HG03460 (cell line): ENCODE data around the gene EPS8L2.
A peak's percentile ranks its signal among the peaks of the same experiment; 100 is the strongest.
"Not testable (repeated sequence)": the region's sequence is repeated elsewhere in the genome, so short reads cannot be mapped to it uniquely, and the experiment has no call there.

Source experiments
- ATAC-seq: cut with Tn5 transposase; IDR thresholded peaks from one replicate; pipeline ENCODE4 v1.9.1; 2021; ENCODE audit not compliant: unreplicated experiment

Gene EPS8L2

GRCh38 chr11:724778-725386 lies 18.9 kb downstream of the EPS8L2 start:
- no peak for ATAC-seq

DNA sequence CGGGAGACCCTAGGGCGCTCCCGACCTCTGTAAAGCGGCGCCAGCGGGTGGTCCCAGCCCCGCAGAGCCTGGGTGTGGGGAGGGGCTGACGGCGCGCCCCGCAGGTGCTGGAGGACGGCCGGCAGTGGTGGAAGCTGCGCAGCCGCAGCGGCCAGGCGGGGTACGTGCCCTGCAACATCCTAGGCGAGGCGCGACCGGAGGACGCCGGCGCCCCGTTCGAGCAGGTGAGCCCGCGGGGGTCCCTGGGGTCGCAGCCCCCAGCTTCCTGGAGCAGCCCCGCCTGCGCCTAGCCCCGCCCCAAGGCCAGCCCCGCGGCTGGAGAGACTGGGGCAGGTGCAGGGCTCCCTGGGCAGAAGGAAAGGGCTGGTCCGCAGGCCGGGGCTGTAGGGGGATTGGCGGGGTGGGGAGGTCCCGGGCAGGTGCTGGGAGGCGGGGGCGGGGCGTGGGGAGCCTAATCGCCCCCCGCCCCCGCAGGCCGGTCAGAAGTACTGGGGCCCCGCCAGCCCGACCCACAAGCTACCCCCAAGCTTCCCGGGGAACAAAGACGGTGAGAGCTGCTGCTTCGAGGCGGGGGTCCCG lies 19.7 kb downstream of the EPS8L2 start:
- no peak for ATAC-seq

DNA sequence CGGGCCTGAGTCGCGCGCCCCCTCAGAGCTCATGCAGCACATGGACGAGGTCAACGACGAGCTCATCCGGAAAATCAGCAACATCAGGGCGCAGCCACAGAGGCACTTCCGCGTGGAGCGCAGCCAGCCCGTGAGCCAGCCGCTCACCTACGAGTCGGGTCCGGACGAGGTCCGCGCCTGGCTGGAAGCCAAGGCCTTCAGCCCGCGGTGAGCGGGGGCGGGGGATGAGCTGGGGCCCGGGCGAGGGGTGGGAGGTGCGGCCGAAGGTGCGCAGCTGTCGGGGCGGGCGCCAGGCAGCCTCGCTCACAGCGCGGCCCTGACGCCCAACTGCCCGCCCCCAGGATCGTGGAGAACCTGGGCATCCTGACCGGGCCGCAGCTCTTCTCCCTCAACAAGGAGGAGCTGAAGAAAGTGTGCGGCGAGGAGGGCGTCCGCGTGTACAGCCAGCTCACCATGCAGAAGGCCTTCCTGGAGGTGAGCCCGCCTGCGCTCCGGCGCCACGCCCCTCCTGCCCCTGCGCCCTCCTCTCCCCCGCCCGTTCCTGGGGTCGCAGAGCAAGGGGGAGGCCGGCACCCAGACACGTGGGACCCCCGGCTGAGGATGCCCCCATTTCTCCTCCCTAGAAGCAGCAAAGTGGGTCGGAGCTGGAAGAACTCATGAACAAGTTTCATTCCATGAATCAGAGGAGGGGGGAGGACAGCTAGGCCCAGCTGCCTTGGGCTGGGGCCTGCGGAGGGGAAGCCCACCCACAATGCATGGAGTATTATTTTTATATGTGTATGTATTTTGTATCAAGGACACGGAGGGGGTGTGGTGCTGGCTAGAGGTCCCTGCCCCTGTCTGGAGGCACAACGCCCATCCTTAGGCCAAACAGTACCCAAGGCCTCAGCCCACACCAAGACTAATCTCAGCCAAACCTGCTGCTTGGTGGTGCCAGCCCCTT lies 20.5 kb downstream of the EPS8L2 start:
- ATAC-seq = no peak

DNA sequence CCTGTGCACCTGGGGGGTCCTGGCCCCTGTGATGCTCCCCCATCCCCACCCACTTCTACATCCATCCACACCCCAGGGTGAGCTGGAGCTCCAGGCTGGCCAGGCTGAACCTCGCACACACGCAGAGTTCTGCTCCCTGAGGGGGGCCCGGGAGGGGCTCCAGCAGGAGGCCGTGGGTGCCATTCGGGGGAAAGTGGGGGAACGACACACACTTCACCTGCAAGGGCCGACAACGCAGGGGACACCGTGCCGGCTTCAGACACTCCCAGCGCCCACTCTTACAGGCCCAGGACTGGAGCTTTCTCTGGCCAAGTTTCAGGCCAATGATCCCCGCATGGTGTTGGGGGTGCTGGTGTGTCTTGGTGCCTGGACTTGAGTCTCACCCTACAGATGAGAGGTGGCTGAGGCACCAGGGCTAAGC lies 21.3 kb downstream of the EPS8L2 start:
- no peak for ATAC-seq

GRCh38 chr11:727859-728748 lies 22.1 kb downstream of the EPS8L2 start:
- no peak for ATAC-seq

DNA sequence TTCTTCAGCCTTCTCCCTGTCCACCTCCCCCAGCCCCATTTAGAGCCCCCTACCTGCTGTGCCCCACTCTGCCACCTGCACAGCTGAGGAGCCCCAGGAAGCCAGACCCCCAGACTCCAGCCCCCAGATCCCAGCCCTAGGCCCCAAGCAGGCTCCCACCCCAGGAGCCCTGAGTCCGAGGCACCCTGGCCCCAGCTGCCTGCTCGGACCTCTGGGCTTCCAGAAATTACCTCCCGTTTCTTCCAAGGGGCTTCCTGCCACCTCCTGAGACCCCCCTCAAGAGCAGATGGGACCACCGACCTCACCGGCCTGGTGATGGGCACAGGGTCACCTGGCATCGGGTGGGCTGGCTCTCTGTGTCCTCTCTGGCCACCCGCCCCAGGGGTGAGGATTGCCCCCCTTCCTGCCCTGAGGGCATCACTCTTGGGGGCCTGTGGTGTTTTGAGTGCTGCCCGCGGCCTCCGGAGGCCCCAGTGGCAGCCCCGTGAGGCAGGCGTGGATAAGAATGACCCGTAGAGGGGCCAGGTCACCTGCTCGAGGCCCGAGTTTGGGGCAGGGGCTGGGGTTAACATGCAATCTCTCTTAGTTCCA lies 23.0 kb downstream of the EPS8L2 start:
- ATAC-seq = no peak

GRCh38 chr11:729492-730074 lies 23.6 kb downstream of the EPS8L2 start:
- no peak for ATAC-seq

- no peak for ATAC-seq
These were observed 27.0 kb downstream of the EPS8L2 start for GRCh38 chr11:733072-733471.

- not testable (repeated sequence) for ATAC-seq
These were observed 28.5 kb downstream of the EPS8L2 start for GRCh38 chr11:734541-734940.

DNA sequence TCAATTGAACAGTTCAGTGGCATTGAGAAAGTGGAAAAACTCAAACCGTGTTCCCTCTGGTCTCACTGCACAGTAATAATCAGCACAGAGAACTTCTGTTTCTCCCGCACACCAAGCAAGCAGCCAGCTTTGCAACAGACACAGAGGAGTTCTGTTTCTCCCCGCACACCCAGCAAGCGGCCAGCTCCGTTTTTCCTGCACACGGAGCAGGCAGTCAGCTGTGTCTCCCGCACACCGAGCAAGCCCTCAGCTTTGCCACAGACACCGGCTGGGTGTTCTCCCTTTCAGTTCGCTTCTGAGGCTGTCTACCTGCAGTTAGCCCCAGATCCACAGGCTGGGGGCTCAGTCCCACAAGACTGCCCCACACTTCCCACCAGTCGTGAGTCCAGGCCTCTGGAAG lies 31.3 kb downstream of the EPS8L2 start:
- no peak for ATAC-seq

DNA sequence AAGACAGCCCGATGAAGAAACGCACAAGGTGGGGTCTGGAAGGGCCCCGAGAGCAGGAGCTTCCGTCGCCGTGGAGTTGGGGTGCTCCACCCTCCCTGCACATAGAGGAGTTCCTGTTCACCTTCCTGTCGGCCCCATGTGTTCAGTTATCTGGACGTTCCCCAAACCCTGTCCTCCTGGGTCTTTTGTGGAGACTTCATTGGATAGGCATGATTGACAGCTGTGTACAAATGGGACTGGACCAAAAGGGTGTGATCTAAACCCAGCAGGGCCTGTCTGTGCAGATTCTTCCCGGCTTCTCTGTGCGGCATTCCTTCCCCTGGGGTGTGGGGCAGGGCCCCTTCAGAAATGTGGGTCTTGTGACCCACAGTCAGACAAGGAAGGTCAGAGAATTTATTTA lies 31.9 kb downstream of the EPS8L2 start:
- not testable (repeated sequence) for ATAC-seq

GRCh38 chr11:742156-742546 lies 36.1 kb downstream of the EPS8L2 start:
- ATAC-seq = no peak

DNA sequence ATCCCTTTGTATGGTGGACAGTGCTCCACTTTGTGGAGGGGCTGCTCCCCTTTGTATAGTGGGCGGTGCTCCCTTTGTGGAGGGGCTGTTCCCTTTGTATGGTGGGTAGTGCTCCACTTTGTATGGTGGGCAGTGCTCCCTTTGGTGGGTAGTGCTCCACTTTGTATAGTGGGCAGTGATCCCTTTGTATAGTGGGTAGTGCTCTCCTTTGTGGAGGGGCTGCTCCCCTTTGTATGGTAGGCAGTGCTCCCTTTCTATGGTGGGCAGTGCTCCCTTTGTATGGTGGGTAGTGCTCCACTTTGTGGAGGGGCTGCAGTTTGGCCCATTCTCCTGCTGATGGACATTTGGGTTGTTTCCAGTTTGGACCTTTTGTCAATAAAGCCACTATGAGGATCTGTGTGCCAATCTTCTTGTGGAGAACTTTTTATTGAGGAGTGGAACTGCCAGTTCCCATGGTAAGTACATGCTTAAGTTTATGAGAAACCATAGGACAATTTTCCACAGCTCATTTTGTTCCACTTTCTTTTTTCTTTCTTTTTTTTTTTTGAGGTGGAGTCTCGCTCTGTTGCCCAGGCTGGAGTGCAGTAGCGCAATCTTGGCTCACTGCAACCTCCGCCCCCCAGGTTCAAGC lies 36.7 kb downstream of the EPS8L2 start:
- ATAC-seq = no peak

DNA sequence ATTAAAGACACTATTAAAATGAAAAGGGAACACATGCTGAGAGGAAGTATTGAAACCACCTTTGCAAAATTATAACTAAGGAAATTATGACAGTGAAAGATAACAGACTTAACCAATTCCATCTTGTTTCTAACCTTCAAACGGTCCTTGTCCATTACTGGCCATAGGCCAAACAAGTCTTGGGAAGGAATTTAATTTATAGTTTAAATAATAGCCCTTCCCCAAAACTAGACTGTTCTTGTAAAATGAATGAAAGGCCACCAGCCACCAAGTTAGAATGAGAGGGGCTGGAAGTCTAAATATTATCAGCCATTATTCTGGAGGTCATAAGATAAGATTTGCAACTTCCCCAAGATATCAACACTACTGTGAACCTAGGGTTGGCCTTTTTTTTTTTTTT lies 39.4 kb downstream of the EPS8L2 start:
- no peak for ATAC-seq

DNA sequence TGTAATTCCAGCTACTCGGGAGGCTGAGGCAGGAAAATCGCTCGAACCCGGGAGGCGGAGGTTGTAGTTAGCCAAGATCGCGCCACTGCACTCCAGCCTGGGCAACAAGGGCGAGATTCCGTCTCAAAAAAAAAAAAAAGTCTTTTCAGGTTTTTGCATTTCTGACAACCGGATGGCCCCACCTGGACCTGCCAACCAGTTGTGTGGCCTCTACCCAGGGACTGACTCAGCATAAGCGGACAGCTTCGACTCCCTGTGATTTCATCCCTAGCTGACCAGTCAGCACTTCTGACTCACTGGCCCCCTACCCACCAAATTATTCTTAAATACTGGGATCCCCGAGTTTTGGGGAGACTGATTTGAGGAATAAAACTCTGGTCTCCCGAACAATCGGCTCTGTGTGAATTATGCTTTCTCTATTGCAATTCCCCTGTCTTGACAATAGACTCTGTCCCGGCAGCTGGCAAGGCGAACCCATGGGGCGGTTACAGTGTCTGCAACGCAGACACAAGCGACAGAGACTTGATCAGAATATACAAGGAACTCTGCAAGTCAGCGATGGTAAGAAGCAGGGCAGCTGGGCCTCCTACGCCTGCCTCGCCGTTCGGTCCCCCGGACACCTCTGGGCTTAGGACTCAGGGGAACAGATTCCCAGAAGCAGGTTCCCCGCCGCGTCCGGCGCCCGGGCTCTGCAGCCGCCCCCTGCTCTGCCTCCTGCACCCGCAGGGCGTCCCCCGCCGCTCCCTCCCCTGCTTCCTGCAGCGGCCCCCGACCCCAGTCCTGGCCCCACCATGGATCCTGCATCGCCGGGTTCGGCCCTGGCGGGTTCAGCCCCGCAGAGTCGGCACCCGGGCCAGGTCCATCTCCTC lies 40.5 kb downstream of the EPS8L2 start:
- peak; percentile 29 for ATAC-seq

DNA sequence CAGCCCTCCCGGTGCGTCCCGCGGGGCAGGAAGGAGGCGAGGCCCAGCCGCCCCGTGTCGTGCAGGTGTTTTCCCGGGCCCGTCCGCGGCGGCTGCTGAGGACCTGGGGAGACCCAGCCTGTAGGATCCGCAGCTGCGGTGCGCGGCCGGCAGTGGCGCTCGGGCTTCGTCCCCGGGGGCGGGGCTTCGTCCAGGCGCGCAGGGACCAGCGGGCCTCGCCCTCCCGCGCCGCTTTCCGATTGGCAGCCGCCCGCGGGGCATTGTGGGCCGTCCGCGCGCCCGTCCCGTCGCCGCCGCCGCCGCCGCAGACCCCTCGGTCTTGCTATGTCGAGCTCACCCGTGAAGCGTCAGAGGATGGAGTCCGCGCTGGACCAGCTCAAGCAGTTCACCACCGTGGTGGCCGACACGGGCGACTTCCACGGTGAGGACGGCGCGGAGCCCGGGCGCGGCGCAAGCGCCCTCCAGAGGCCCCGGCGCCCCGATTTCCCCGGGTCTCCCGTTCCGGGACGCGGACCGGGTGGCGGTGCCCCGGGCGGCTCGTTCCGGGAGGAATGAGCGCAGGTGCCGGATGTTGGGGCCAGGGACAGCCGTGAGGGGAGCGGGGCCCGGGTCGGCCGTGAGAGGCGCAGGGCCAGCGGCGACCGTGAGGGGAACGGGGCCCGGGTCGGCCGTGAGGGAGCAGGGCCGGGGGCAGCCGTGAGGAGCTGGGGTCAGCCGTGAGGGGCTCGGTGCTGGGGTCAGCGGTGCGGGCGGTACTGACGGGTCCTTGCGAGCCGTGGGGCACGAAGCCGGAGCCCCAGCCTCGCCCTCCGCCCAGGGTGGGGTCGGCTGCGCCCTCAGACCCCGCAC lies 41.4 kb downstream of the EPS8L2 start, which contains the start of gene TALDO1:
Gene TALDO1, plus strand, starts transcription at position 307 of the 849 bp plus-strand sequence. Its CDS starts 18 bp downstream, at position 325.
- ATAC-seq = peak; percentile 84

GRCh38 chr11:748007-748359 lies 42.0 kb downstream of the EPS8L2 start:
- peak; percentile 10 for ATAC-seq

DNA sequence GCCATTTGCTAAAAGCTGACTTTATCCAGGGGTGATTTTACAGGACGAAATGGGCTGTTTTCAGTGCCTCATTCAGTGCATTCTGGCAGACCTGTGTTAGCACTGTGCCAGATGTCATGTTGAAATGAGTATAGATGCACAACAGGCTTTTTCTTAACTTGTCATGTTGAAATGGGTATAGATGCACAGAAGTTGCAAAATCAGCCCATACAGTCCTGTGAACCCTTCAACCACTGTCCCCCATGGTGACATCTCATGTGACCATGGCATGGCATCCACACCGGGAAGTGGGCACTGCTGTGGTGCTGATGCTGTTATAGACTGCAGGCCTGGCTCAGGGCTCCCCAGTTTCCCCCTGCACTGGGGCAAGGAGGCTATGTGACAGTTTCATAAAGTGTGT lies 43.7 kb downstream of the EPS8L2 start:
- ATAC-seq = no peak
